Vagina (tissue), 2 donors: ENCODE data around the gene DEAF1. TPM values are rescaled to one million over a fixed set of nuclear protein-coding genes. Genes with fewer than 3 reads are reported as not detected.

Source experiments
- DNase-seq, 2 donors: peaks; one replicate each; pipeline ENCODE4 v3.0.0-alpha.2; 2017; ENCODE audit errors: extremely low spot score in 2 of 2
- H3K27ac ChIP-seq: fragments of 200-600 bp; sonication (generic); one replicate; pipeline ENCODE4 v1.5.1; 2019
- H3K27me3 ChIP-seq: fragments of 200-600 bp; sonication (generic); one replicate; pipeline ENCODE4 v1.5.1; 2019
- H3K36me3 ChIP-seq, 2 donors: fragments of 200-600 bp; sonication (generic); one replicate each; pipeline ENCODE4 v1.5.1; 2017 to 2019
- H3K4me1 ChIP-seq: fragments of 200-600 bp; sonication (generic); one replicate; pipeline ENCODE4 v1.5.1; 2019
- H3K4me3 ChIP-seq, 2 donors: fragments of 200-600 bp; sonication (generic); 1 replicate in 1 of 2; 2 replicates in 1 of 2; pipeline ENCODE4 v1.5.1; 2016 to 2019
- H3K9me3 ChIP-seq: fragments of 200-600 bp; sonication (generic); one replicate; pipeline ENCODE4 v1.5.1; 2019
- CTCF ChIP-seq, 3 experiments: fragments of 450-650 bp in 2 of 3; fragments of 200-600 bp in 1 of 3; sonication (generic) in 1 of 3; IDR thresholded peaks; one replicate each; pipeline ENCODE4 v1.5.1; 2017 to 2019; ENCODE audit warnings: antibody characterized with exemption in 3 of 3, mild to moderate bottlenecking in 2 of 3, moderate library complexity in 2 of 3
- POLR2A ChIP-seq, 2 donors: fragments of 450-650 bp; IDR thresholded peaks; one replicate each; pipeline ENCODE4 v1.6.1; 2017; ENCODE audit warnings: antibody characterized with exemption in 2 of 2, mild to moderate bottlenecking in 2 of 2, moderate library complexity in 2 of 2
- POLR2AphosphoS5 ChIP-seq, 2 donors: sonication (generic); formaldehyde crosslinking; IDR thresholded peaks; one replicate each; pipeline ENCODE4 v1.9.0; 2017; ENCODE audit warnings: antibody characterized with exemption in 2 of 2, mild to moderate bottlenecking in 2 of 2, low read depth in 1 of 2; ENCODE audit not compliant: insufficient read depth in 1 of 2
- intact Hi-C: fragments of 100-400 bp; cut with DNase I; formaldehyde crosslinking; loops from one replicate; pipeline ENCODE4 v1.15.1; 2023
- total RNA-seq: library from RNA; depleted of rRNA; stranded (reverse); fragments of >200 nt; gene quantifications from one replicate; pipeline ENCODE4 v1.2.3, GENCODE V29; 2016

Gene DEAF1
- total RNA-seq, 1 donor from 2014 or later: 33.6 TPM

DNA sequence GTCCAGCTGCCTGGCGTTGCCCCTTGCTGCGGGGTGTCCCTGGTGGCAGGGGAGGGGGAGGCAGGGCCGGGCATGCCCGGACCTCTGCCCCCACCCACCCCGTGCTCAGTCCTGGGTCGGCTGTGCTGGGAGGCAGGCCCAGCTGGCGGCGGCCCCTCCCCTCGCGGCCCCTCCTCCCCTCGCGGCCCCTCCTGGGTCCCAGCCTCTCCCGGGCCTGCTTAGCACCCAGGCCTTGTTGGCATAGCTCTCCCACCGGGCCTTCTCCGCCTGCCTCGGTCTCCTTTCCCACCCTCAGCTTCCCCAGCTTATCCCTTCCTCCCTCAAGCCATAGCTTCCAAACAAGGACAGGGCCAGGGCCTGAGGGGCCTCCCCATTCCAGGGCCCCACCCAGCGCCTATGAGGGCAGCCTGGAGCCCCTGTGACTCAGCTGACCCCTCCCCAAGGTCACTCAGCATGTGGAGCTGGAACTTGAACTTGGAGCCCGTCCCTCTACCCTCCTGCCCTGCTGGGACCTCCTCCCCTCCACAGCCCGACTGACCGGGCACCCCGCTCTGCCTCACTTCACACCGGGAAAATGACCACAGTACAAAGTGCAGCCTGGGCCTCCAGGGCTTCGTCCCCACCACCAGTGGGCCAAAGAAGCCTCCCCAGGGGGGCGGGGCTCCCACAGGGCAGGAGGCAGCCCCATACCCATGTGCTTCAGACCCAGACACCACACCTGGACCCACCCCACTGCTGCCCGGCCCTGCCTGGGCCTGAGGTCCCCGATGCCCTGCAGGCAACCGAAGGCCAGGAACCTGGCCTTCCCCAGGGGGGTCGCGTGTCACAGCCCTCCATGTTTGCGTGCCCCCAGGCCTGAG lies 12.2 kb upstream of the DEAF1 start:
- H3K4me1 ChIP-seq: peaks cover 54% of the 10 kb centered on the region
- DNase-seq: no peak
- no peaks in the 10 kb centered on the region for H3K9me3 ChIP-seq
- TF ChIP-seq CTCF (IDR thresholded peaks at IDR 0.05): no peak
- peak in 1 of 2 donors; percentile 60 for TF ChIP-seq POLR2AphosphoS5 (IDR thresholded peaks at IDR 0.05; ENCODE audit: insufficient read depth in 1 of 2, low read depth in 1 of 2)
- peak in 1 of 2 donors; percentile 10 for TF ChIP-seq POLR2A (IDR thresholded peaks at IDR 0.05)
- H3K27ac ChIP-seq: peak overlapping the region; percentile 92
- H3K27me3 ChIP-seq: no peaks in the 10 kb centered on the region
- H3K4me3 ChIP-seq: peak overlapping the region; percentile 56 to 74
- intact Hi-C loops: no loop called here
- H3K36me3 ChIP-seq: no peaks in the 10 kb centered on the region

GRCh38 chr11:706439-706956 lies 11.5 kb upstream of the DEAF1 start:
- peak overlapping the region; percentile 56 to 74 for H3K4me3 ChIP-seq
- peaks cover 54% of the 10 kb centered on the region for H3K4me1 ChIP-seq
- no peaks in the 10 kb centered on the region for H3K9me3 ChIP-seq
- peak overlapping the region; percentile 92 for H3K27ac ChIP-seq
- no peaks in the 10 kb centered on the region for H3K27me3 ChIP-seq
- no peaks in the 10 kb centered on the region for H3K36me3 ChIP-seq
- TF ChIP-seq POLR2A (IDR thresholded peaks at IDR 0.05) (no peak), POLR2AphosphoS5 (IDR thresholded peaks at IDR 0.05; ENCODE audit: insufficient read depth in 1 of 2, low read depth in 1 of 2) (no peak), CTCF (IDR thresholded peaks at IDR 0.05) (no peak)
- intact Hi-C loops: no loop called here
- DNase-seq: no peak

- DNase-seq: no peak
- peaks cover 54% of the 10 kb centered on the region for H3K4me1 ChIP-seq
- H3K27me3 ChIP-seq: no peaks in the 10 kb centered on the region
Measured at GRCh38 chr11:705646-706438, 10.8 kb upstream of the DEAF1 start, which contains the start of gene EPS8L2. Gene EPS8L2, plus strand, starts transcription at chr11:706231. Its CDS starts 3,177 bp downstream, at chr11:709408.

More at GRCh38 chr11:705646-706438, 10.8 kb upstream of the DEAF1 start, which contains the start of gene EPS8L2:
- Histone ChIP-seq H3K9me3 (no peaks in the 10 kb centered on the region), H3K4me3 (peak within 1 kb of the TSS; percentile 56 to 74), H3K36me3 (no peaks in the 10 kb centered on the region), H3K27ac (peak within 1 kb of the TSS; percentile 92)
- TF ChIP-seq POLR2A (IDR thresholded peaks at IDR 0.05) (no peak), POLR2AphosphoS5 (IDR thresholded peaks at IDR 0.05; ENCODE audit: insufficient read depth in 1 of 2, low read depth in 1 of 2) (no peak), CTCF (IDR thresholded peaks at IDR 0.05) (no peak)
- intact Hi-C loops: no loop called here
